Posterior cingulate gyrus (tissue), 11 donors: Measurements from ENCODE around the gene KRIT1.
"Not testable (repeated sequence)": the region's sequence is repeated elsewhere in the genome, so short reads cannot be mapped to it uniquely, and the experiment has no call there.

ENCODE experiments used
- DNase-seq, 10 donors: peaks; one replicate each; pipeline versions ENCODE4 v3.0.0 to v3.0.0-alpha.2; 2020 to 2021; ENCODE audit warnings: mixed read lengths in 3 of 10
- intact Hi-C: fragments of 100-400 bp; cut with DNase I; formaldehyde crosslinking; loops from one replicate; pipeline ENCODE4 v1.15.1; 2023

The KRIT1 gene

DNA sequence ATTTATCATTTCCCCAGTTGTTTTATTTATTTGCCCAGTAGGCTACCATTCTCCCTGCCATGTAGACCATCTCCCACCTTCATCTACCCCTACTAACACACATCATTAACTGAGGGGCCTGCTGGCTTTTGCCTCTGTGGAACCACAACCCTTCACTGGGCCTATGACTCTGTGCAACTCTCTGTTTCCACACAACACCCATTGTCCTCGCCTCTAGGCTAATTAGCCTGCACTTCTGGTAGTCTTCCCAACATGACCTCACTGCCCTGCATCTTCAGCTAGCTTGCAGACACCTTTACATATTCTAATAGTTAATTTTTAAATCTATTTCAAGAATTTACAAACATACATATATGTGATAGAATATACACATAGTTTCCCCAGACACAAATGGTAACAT, 7.5 kb upstream of the KRIT1 start:
- DNase-seq = peak in 6 of 10 donors; percentile 14 to 83 (median 54)
- intact Hi-C loops = loop anchor here (5.0 to 10.0 kb wide), 2 partner anchors 39 to 82 kb away; no protein-coding TSS in a partner anchor

DNA sequence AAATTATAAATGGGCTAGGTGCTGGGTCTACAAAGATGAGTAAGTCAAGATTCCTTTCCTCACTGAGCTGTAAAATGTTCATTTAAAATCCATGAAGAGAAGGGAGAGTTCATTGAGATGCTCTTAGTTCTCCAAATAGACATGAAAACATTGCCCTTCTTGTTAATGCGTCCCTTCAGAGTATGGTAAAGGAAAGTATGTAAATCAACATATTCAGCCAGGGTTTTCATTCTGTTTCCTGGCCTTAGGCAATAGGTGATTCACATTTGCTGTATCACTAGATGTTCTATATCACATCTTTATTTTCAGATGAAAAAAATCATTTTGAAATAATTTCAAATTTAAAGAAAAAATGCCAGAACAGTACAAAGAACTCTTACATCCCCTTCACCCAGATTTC, 5.5 kb upstream of the KRIT1 start:
- no peak for DNase-seq
- intact Hi-C loops = loop anchor here (5.0 to 10.0 kb wide), 2 partner anchors 41 to 84 kb away; no protein-coding TSS in a partner anchor

DNA sequence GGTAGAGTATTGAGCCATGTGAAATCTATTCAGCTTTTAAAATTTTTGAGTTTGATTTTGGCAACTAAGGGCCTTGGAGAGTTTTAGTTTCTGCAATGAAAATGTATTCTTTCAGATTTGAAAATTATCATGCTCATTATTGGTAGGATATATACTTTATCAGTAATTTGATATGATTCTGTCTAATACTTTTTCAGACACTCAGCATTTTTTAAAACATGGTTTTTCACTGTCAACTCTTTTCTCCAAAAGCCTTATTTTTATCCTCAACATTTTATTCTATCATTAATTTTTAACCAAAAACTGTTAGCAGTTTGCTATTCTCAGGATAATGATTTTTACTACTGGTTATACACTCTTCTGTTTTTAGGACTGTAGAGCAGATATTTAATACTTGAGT, 4.9 kb upstream of the KRIT1 start:
- no peak for DNase-seq
- intact Hi-C loops = loop anchor here (5.0 to 10.0 kb wide), 2 partner anchors 42 to 84 kb away; no protein-coding TSS in a partner anchor

GRCh38 chr7:92246360-92247101, 817 bp upstream of the KRIT1 start:
- intact Hi-C loops = loop anchor here (5.0 to 10.0 kb wide), 4 partner anchors 114 to 201 kb away; partner anchors contain the start of genes CYP51A1 and GATAD1
- DNase-seq = peak in 8 of 10 donors; percentile 15 to 83 (median 44)

GRCh38 chr7:92244808-92245486, 767 bp downstream of the KRIT1 start:
- peak in 1 of 10 donors; percentile 8 for DNase-seq
- intact Hi-C loops = loop anchor here (5.0 to 10.0 kb wide), 4 partner anchors 113 to 202 kb away; partner anchors contain the start of genes CYP51A1 and GATAD1

GRCh38 chr7:92242972-92243371, 2.7 kb downstream of the KRIT1 start:
- no peak for DNase-seq
- intact Hi-C loops = loop anchor here (10.0 kb wide), 2 partner anchors 122 to 182 kb away; no protein-coding TSS in a partner anchor

DNA sequence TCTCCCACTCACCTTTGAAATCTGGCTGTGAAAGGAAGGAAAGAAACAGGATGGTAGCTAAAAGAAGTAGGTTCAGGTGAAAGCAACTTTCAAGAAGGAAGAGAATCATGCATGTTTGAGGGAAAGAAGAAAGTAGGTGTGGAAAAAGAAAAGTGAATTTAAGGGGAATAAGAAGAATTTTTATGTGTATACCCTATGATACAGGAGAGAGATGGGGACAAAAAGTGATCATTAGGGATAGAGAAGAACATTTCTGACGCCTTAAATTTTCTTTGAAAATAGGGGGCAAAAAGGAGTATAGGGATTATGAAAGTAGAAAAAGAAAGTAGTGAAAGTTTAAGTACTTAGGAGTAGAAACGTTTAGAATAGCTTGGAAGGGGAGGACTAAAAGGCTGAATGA, 15.2 kb downstream of the KRIT1 start:
- DNase-seq = no peak
- intact Hi-C loops = no loop called here

DNA sequence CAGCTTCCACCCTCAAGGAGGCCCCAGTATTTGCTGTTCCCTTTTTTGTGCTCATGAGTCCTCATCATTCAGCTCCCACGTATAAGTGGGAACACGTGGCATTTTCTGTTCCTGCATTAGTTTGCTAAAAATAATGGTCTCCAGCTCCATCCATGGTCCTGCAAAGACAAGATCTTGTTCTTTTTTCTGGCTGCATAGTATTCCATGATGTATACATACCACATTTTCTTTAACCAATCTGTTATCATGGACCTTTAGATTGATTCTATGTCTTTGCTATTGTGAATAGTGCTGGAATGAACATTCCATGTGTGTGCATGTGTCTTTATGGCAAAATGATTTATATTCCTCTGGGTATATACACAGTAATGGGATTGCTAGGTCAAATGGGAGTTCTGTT, 17.0 kb downstream of the KRIT1 start:
- no peak for DNase-seq
- intact Hi-C loops = no loop called here

- intact Hi-C loops = no loop called here
- no peak for DNase-seq
Observed at GRCh38 chr7:92228100-92228499, 17.6 kb downstream of the KRIT1 start.

DNA sequence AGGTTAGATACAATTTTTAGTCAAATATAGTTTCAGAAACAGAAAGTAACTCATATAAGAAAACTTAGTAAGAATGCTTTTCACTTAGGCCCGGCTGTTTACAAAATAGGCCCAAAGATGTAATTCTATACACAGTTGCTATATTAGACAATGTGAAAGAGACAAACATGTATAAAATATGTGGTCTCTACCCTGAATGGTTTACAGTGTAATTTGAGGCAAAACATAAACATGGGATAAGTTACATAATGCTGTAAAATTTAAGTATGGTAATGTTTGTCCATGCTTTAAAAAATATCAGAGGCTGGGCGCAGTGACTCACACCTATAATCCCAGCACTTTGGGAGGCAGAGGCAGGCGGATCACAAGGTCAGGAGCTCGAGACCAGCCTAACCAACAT, 18.7 kb downstream of the KRIT1 start:
- no peak for DNase-seq
- intact Hi-C loops = no loop called here

- no peak for DNase-seq
- intact Hi-C loops = no loop called here
Observed at GRCh38 chr7:92221766-92222165, 23.9 kb downstream of the KRIT1 start.

GRCh38 chr7:92206672-92207071, 39.0 kb downstream of the KRIT1 start:
- intact Hi-C loops = no loop called here
- no peak for DNase-seq

- intact Hi-C loops = no loop called here
- DNase-seq = no peak
Observed at GRCh38 chr7:92205987-92206386, 39.7 kb downstream of the KRIT1 start.

- intact Hi-C loops = no loop called here
Observed at GRCh38 chr7:92200791-92201190, 44.9 kb downstream of the KRIT1 start.

GRCh38 chr7:92192326-92192725, 53.4 kb downstream of the KRIT1 start:
- no peak for DNase-seq
- intact Hi-C loops = no loop called here

More at GRCh38 chr7:92200791-92201190, 44.9 kb downstream of the KRIT1 start:
- DNase-seq = no peak

DNA sequence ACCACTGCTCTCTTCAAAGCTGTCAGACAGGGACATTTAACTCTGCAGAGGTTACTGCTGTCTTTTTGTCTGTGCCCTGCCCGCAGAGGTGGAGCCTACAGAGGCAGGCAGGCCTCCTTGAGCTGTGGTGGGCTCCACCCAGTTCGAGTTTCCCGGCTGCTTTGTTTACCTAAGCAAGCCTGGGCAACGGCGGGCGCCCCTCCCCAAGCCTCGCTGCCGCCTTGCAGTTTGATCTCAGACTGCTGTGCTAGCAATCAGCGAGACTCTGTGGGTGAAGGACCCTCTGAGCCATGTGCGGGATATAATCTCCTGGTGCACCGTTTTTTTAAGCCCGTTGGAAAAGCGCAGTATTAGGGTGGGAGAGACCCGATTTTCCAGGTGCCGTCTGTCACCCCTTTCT, 56.5 kb downstream of the KRIT1 start:
- intact Hi-C loops = not testable (repeated sequence)

GRCh38 chr7:92184294-92184693, 61.4 kb downstream of the KRIT1 start:
- intact Hi-C loops, DNase-seq: not testable (repeated sequence)

More for the DNA sequence above, 56.5 kb downstream of the KRIT1 start:
- DNase-seq = peak in 1 of 10 donors; percentile 67

GRCh38 chr7:92178928-92179924, 66.5 kb downstream of the KRIT1 start, which contains the start of gene LRRD1:
LRRD1 (minus strand) TSS chr7:92179142; CDS start chr7:92165202, 13,940 bp downstream.
- DNase-seq = peak; percentile 80 to 98 (median 90)
- intact Hi-C loops = loop anchor here (2.0 kb wide), 1 partner anchor 44 kb away; the partner anchor contains the start of gene CYP51A1

DNA sequence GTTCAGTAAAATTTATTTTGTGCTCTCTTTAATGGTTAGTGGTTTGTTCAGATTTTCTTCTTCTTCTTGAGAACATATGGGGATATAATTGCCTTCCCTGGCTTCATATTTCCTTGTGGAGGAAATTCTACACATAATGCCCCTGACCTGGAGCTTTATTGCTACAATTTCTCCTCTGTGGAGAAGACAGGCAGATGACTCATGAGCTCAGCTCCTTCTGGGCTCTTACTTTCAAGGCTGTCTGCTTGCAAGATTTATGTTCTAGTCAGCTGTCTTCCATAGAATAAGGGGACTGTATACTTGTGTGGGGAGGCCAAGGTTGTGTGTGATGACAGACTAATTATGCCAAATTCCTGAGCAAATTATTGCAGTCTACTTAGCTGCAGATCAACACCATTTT, 68.4 kb downstream of the KRIT1 start:
- DNase-seq = no peak
- intact Hi-C loops = no loop called here

DNA sequence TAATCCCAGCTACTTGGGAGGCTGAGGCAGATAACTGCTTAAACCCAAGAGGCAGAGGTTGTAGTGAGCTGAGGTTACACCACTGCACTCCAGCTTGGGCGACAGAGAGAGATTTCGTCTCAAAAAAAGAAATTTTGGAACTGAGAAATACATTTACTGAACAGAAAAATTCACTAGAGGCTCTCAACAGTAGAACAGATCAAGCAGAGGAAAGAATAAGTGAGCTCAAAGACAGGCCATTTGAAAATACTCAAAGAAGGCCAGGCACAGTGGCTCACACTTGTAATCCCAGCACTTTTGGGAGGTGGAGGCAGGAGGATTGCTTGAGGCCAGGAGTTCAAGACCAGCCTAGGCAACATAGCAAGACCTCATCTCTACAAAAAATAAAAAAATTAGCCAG, 76.2 kb downstream of the KRIT1 start:
- intact Hi-C loops, DNase-seq: not testable (repeated sequence)
